ENCODE results near the gene MAP7.

- TF ChIP-seq, protein P1, sequence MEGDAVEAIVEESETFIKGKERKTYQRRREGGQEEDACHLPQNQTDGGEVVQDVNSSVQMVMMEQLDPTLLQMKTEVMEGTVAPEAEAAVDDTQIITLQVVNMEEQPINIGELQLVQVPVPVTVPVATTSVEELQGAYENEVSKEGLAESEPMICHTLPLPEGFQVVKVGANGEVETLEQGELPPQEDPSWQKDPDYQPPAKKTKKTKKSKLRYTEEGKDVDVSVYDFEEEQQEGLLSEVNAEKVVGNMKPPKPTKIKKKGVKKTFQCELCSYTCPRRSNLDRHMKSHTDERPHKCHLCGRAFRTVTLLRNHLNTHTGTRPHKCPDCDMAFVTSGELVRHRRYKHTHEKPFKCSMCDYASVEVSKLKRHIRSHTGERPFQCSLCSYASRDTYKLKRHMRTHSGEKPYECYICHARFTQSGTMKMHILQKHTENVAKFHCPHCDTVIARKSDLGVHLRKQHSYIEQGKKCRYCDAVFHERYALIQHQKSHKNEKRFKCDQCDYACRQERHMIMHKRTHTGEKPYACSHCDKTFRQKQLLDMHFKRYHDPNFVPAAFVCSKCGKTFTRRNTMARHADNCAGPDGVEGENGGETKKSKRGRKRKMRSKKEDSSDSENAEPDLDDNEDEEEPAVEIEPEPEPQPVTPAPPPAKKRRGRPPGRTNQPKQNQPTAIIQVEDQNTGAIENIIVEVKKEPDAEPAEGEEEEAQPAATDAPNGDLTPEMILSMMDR (conservative IDR thresholded peaks at IDR 0.05; ENCODE audit: low read length): no peak
- no peak for TF ChIP-seq EZH2phosphoT487 (IDR thresholded peaks at IDR 0.05; ENCODE audit: borderline replicate concordance, low read depth, low read length)
These were observed 110.6 kb downstream of the MAP7 start for GRCh38 chr6:136439514-136440190.
